T-helper 1 cell (primary cell): ENCODE measurements around the gene YIPF4.
"Not testable (repeated sequence)": the region's sequence is repeated elsewhere in the genome, so short reads cannot be mapped to it uniquely, and the experiment has no call there.

Experiments
- DNase-seq, 5 donors: peaks; one replicate each; pipeline ENCODE4 v3.0.0-alpha.2; 2012 to 2020
- total RNA-seq, 4 donors: gene quantifications; one replicate each; lab custom pipeline; 2026; lab: John Stamatoyannopoulos, UW

YIPF4 gene
- 26.9 to 61.5 (median 45.2) reads per million in 4 donors for total RNA-seq

GRCh38 chr2:32277674-32278477 lies at the start of gene YIPF4:
Gene YIPF4, plus strand, starts transcription at chr2:32277904. Its CDS starts 252 bp downstream, at chr2:32278156.
- peak; percentile 70 to 90 (median 79) for DNase-seq

GRCh38 chr2:32228181-32228580 lies 49.5 kb upstream of the YIPF4 start:
- no peak for DNase-seq

- DNase-seq: no peak
Observed at GRCh38 chr2:32229635-32230034, 48.1 kb upstream of the YIPF4 start.

GRCh38 chr2:32231959-32232358 lies 45.7 kb upstream of the YIPF4 start:
- DNase-seq: no peak

- no peak for DNase-seq
Observed at GRCh38 chr2:32235315-32235714, 42.4 kb upstream of the YIPF4 start.

GRCh38 chr2:32237488-32237887 lies 40.2 kb upstream of the YIPF4 start:
- DNase-seq: no peak

- DNase-seq: no peak
Observed at GRCh38 chr2:32237996-32238395, 39.7 kb upstream of the YIPF4 start.

- no peak for DNase-seq
Observed at GRCh38 chr2:32242331-32242730, 35.4 kb upstream of the YIPF4 start.

- DNase-seq: no peak
Observed at GRCh38 chr2:32246911-32247310, 30.8 kb upstream of the YIPF4 start.

- DNase-seq: no peak
Observed at GRCh38 chr2:32248299-32248698, 29.4 kb upstream of the YIPF4 start.

GRCh38 chr2:32249731-32250236 lies 27.9 kb upstream of the YIPF4 start:
- DNase-seq: no peak

- DNase-seq: no peak
Observed at GRCh38 chr2:32250290-32250689, 27.4 kb upstream of the YIPF4 start.

GRCh38 chr2:32258242-32258641 lies 19.5 kb upstream of the YIPF4 start:
- no peak for DNase-seq

GRCh38 chr2:32260376-32260775 lies 17.3 kb upstream of the YIPF4 start:
- no peak for DNase-seq

GRCh38 chr2:32262105-32262504 lies 15.6 kb upstream of the YIPF4 start:
- DNase-seq: no peak

- DNase-seq: peak in 1 of 5 donors; percentile 64
Observed at GRCh38 chr2:32264422-32265105, 13.1 kb upstream of the YIPF4 start, which contains the start of gene NLRC4. Gene NLRC4, minus strand, starts transcription at chr2:32264886. Its CDS starts 8,111 bp downstream, at chr2:32256775.

GRCh38 chr2:32271063-32271462 lies 6.6 kb upstream of the YIPF4 start:
- DNase-seq: no peak

- DNase-seq: no peak
Observed at GRCh38 chr2:32272279-32272678, 5.4 kb upstream of the YIPF4 start.

- no peak for DNase-seq
Observed at GRCh38 chr2:32274289-32274688, 3.4 kb upstream of the YIPF4 start.

- not testable (repeated sequence) for DNase-seq
Observed at GRCh38 chr2:32275790-32276189, 1.9 kb upstream of the YIPF4 start.

- no peak for DNase-seq
Observed at GRCh38 chr2:32277363-32277673, 386 bp upstream of the YIPF4 start.

GRCh38 chr2:32278478-32278853 lies 762 bp downstream of the YIPF4 start:
- no peak for DNase-seq

GRCh38 chr2:32284321-32284720 lies 6.6 kb downstream of the YIPF4 start:
- DNase-seq: no peak
